8988T (cell line): ENCODE data around the gene OR2C3.
"Not testable (repeated sequence)": the region's sequence is repeated elsewhere in the genome, so short reads cannot be mapped to it uniquely, and the experiment has no call there.

Experiments used
- DNase-seq: peaks from one replicate; pipeline ENCODE4 v3.0.0; 2011

Gene OR2C3

DNA sequence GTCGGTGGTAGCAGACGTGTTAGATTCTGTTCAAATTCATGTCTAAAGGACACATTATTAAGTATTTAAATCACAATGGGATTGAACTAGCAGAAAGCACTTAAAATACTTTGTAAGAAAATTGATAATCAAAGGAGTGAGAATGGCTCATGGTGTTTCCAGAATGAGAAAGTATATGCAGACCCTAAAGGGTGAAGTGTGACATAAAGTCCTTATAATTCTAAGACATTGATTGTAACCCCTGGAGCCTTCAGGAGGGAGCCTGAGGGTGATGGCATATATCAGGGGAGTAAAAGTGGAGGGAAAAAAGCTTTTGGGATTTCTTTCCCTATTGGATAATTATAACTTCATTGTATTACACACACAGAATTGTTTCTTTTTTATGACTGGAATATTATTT, at the start of gene OR2C3:
OR2C3 (minus strand) TSS at position 101 of the 400 bp plus-strand sequence. CDS start 3,929 bp downstream, outside the sequence.
- DNase-seq = no peak

DNA sequence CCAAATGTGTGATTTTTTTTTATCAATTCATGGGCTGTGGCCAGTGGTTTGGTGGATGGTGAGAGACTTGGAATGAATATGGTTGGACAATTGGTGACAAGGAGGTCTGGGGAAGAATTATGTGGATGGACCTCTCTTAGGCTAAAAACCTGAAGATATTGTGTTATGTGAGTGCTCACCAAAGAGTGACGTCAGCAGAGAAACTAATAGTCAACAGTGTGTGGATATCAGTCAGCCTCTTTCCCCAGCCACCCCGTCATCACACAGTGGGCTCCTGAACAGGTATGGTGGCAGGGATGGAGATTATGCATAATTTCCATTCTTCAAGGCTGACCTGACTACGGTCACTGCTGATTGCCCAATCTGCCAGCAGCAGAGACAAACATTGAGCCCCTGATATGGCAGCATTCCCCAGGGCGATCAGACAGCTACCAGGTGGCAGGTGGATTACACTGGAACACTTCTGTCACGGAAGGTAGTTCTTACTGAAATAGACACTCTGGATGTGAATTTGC, 42.8 kb upstream of the OR2C3 start:
- no peak for DNase-seq

DNA sequence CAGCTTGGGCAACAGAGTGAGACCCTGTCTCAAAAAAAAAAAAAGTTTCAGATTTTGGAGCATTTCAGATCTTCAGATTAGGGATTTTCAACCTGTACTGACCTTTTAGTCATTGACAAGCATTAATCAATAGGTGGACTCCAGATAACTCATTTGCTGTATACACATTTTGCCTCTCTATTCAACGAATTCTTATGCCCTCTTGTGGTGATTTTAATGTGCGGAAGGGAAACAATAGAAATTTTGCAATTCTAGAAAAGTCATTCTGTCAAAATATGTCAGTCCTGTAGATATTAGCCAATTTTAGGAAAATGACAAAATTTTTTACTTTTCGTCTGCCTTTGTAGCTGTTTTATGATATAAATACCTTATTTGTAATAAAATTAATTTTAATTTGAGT, 40.3 kb upstream of the OR2C3 start:
- DNase-seq = no peak

DNA sequence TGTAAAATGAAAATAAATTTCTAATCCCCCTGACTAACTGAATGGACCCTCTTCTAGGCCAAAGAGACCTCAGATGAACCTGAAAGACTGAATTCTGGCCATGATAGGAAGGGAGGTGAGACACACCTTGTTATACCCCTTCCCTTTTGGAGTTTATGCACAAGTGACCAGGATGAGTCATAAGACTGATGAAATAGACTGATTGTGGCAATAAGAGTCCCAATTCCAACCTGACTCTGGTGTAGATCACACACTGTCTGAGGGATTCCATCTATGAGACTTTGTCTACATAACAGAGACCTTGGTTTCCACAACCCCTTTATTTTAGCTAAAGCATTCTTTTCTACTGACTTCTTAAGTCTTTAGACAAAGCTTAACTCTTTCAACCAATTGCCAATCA, 38.4 kb upstream of the OR2C3 start:
- DNase-seq = no peak

DNA sequence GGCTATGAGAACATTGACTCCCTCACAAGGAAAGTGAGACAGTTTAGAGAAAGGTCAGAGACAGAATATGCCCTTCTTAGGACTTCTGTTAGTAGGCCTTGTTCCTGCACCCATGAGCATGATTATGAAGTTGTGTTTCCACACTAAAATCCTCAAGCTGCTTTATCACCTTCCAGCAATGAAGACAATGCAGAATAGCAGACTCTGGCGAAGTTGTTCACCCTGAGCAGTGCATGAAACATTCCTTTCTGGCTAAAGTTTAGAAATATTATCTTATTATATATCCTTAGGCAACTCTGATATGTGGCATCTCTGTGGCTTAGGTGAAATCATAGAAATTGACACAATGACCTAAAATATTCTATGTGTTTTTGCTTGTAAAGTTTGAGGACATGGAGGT, 38.0 kb upstream of the OR2C3 start:
- no peak for DNase-seq

DNA sequence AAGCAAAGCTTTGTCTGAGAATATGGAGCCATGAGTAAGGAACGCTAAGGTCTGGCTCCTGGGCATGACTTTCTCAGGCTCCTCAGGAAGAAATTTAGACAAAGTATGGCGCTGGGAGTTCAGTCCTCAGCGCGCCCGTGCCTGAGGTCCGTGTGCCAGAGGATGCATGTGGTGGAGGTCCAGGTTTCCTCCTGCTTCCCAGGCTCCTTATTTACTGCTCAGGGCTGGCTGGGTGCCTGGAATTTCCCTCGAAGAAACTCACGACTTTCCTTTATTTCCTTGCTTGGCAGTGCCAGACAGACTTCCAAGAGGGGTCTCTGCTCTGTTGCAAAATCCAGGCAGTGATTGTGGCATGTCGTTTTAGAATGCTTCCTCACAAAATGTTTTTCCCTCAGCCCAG, 26.0 kb upstream of the OR2C3 start:
- DNase-seq = no peak

DNA sequence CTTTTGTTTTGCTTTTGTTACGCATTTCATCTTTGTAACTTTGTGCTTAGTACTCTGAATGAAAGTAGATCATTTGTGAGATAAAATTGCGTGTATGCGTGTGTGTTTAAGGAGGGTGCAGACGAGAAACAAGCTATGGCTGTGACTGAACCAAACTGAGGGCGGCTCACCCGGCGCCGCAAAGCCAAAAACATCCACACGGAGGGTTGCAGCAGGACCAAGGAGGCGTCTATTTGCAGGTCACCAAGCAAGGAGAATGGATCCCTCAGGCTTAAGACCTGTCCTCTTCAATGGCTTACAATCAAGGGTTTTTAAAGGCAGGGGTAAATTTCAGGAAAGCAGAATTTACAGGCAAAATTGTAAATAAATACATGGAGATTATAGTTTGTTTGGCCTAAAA, 25.5 kb upstream of the OR2C3 start:
- DNase-seq = no peak

DNA sequence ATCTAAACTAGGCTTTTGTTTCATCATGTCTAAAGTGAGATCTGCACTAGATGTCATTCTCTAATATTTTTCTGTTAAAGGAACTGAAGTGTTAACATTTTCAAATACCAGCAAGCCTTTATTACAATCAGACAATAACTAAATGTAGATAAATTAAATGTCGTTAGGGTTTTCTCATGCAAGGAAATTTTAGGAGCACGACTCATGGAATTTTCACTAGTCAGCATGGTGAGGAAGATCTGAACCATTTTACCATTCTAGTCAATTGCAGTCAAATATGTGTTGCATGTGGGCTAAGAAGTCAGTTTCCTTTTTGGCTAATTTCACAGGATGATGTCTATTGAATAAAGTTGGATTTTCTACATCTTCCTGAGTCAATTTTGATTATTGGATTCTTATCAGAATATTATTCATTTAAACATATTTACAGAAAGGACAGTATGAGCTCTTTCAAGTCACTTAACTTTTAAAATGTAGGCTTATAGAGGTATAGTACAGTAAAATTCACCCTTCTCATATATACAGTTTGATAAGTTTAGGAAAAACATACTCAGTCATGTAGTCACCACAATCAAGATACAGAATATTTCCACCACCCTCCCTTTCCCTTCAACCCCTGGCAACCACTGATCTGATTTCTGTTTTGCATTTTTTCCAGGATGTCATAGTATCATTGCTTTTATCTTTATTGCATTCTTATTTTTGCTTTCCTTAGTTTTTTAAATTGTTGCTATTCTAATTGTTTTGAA, 21.9 kb upstream of the OR2C3 start:
- DNase-seq = no peak

DNA sequence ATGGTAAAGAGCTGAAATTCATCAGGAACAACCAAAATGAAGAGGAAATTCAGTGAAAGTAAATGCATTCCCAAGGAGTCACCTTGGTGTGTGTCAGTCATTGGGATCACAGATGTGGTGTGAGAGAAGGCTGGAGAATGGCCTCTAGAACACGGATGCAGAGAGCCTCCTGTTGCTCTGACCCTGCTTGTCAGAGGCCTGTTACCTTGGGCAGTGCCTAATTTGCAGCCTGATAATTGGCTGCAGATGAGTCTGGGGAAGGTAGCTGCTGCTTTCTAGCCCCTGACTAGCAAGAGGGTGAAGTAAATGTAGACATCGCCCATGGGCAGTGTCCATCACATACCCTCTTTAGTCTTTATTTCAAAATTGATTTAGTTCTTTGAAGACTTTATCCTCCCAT, 16.0 kb upstream of the OR2C3 start:
- no peak for DNase-seq

DNA sequence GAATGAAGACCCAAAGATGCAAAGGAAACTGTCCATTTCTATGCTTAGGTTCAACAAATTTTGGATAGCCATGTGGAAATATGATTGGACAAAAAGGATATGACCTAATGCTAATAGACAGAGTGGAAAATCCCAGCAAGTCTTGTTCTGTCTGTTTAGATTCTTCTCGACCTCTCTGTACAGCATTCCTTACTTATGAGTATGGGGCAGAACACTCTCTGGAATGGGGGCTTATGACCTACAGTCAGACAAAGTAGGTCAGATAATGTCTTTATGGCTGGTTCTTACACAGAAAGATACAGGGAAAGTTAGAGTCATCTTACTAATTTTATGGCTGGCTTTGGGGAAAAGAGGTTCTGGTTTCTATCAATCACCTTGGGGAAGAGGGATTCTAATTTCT, 15.5 kb upstream of the OR2C3 start:
- no peak for DNase-seq

DNA sequence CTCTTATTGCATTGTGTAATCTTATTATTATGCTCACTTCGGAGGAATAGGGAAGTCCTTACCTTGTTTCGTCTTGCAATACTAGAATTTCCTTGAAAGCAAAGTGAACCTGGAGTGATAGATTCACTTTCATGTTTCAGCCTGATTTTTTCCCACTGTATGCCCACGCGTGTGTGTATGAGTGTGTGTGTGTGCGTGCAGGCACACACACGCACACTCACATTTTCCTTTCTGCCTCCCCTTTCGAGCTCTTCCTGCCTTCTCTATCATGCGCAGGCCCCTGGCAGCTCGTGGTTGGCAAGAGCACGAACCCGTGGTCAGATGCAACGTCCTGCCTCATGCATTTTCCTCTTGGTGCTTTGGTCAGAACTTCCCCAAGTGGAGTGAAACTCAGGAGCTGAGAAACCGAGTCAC, 12.5 kb upstream of the OR2C3 start, which contains the start of gene GCSAML:
GCSAML (plus strand) TSS at position 366 of the 414 bp plus-strand sequence. CDS start 58 bp downstream, outside the sequence.
- no peak for DNase-seq

DNA sequence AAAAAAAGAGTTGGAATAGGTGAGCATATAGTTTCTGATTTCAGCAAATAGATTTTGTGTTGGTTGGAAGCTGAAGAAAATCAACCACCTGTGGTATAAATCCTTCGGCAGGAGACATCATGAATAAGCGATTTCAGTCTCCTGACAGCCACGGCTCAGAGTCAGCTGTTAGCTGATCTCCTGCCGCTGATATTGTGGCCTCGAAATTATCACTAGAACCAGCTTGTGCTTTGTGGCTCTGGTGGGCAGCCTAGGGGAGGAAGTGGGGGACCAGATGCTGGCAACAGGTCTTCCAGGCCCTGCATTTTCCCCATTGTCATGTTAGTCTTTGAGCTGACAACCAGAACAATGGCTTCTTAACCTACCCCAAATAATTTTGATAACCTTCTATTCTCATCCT, 11.9 kb upstream of the OR2C3 start:
- no peak for DNase-seq

DNA sequence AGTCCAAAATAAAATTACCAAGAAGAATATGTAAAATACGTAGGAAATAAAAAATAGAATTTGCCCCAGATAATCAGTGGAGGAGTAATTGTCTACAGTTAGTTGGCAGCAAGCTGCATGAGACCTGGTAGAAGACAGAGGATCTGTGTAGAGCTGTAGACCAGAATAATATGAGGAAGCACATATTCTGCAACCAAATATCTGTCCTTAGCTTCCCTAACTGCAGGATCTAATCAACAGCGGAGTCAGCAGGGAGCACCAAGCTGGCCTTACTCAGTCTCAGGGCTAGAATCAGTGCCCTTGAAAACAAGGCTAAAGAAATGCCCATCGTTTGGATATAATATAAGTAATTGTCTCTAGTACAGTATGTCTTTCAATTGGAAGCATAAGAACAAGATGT, 6.6 kb upstream of the OR2C3 start:
- no peak for DNase-seq

DNA sequence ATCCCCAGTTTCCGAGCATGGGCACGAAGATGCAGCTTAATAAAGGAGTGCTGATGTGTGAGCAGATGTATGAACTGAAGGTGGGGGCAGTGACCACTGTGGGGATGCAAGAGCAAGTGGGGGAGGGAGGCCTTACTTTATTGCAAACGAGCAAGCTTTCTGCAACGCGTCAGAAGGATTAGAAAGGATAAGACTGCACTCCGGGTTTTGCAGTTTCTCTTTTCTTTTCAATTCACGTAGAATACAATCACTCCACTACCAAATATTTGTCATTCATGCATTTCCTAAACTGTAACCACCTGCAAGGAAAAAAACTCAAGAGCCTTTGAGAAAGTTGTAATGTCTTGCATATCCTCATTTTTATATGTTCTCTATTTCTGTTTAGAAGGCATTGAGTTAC, 4.3 kb upstream of the OR2C3 start:
- no peak for DNase-seq

DNA sequence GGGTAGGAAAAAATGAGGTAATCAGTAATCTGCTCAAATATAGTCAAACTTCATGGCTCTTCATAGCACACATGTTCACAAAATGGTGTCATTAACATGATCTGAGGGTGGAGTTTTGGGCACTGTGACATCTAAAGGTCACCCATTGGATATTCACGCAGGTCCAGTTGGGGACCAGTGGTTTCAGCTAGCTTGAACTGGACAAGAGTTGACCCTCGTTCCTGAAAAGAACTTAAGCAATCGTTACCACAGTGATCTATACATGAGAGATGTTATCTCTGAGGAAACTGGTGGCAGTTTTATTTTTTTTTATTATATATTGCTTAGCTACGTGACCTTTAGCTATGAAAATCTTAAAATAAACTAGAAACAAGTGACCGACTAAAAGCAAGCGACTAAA, 3.0 kb upstream of the OR2C3 start:
- DNase-seq = no peak

DNA sequence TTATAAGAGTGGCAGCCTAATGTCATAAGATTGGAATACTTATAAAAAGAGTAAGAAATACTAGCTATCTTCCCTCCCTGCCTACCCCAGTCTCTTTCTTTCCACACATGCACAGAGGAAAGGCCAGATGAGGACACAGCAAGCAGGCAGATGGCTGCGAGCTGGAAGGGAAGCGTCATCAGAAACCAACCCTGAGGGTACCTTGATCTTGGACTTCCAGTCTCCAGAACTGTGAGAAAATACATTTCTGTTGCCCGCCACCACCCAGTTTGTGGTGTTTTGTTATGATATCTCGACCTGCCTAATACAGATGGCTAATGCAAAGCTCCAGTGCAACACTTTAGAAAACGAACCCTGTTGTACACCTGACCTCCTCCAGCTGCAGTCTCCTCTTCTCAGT, 2.3 kb upstream of the OR2C3 start:
- DNase-seq = no peak

DNA sequence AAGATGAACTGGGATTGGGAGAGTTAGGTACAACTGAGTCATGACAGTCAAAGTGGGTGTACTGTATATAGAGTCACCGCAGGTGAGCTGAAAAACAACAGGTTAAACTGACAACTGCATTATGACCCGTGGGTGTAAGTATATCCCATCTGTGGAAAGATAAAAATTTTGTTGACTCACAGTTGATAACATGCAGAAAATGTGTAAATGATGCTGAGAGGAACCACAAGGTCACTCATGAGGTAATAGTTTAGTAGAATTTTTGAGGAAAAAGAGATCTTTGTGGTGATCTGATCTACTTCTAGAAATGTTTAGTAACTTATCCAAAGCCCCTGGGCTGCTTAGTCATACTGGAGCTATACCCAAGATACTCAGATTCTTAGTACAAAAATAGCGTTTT, 838 bp downstream of the OR2C3 start:
- no peak for DNase-seq

DNA sequence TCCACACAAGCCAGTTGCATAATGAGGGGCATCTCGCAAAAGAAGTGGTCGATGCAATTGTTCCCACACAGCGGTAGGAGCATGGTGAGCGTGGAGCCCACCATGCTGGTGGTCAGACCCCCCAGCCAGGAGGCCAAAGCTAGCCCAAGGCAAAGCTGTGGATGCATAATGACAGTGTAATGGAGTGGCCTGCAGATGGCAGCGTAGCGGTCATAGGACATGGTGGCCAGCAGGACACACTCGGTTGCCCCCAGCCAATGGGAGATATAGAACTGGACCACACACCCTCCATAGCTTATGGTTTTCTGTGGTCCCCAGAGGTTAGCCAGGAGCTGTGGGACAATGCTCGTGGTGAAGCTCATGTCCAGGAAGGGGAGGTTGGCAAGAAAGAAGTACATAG, 4.3 kb downstream of the OR2C3 start:
- DNase-seq = peak; percentile 27

DNA sequence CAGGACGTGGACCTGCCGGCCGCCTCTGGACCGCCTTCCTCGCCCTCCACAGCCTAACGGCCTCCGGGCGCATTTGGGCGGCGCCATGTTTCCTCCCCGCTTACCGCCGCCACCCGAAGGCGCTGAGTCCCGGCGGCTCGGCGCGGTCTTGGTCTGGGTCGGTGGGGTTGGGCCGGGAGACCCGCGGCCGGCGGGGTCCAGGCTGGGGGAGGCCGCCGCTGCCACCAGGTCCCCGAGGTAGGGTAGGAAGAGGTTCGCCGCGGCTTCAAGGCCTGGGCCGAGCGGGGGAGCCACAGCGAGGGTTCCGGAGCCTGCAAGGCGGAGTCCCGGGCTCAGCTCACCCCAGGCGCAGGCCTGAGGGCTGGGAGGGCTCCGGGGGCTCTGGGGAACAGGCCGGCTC, 5.5 kb downstream of the OR2C3 start:
- DNase-seq = no peak

DNA sequence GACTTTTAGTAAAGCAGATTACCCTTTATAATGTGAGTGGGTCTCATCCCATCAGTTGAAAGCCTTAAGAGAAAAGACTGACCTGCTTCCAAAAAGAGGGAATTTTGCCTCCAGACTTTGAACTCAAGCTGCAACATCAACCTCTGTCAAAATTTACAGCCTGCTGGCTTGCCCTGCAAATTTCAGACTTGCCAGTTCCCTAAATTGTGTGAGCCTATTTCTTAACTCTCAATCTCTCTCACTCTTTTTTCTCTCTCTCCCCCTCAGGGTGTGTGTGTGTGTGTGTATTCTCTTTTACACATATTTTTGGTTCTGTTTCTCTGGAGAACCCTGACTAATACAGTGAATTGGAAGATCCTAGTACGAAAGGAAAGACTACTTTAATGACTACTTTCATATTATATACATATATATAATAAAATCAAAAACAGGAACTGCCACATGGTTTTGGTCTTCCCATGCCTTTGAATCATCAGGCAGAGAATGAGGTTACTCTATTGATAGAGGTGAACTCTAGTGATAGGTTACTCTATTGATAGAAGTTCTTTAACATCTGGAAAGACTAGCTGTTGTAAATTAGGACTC, 6.4 kb downstream of the OR2C3 start:
- DNase-seq = no peak

DNA sequence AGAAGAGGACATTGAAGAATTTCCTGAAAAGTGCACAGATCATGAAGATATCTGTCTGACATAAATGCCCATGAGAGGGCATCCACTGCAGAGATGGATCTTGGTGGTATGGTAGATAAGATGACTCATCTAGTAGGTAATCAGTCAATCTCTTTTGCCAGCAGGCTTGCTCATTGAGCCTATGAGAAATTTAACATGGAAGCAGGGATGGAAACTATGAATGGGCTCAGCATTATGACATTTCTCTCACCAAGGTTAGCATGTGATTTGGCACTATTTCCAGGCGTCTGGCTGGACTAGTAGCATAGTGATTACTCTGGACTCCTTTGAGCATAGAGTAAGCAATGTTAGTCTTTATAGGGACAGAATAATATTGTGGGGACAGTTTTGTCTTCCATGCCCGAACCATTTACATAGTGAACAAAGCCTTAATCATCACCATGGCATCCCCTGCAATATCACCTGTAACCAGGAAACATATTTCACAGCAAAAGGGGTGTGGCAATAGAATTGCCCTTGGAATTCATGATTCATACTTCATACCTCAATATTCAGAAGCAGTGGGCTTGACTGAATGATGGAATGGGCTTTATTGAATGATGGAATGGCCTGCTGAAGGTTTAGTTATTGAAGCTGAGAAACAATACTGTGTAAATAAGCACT, 7.3 kb downstream of the OR2C3 start:
- DNase-seq = peak; percentile 47

DNA sequence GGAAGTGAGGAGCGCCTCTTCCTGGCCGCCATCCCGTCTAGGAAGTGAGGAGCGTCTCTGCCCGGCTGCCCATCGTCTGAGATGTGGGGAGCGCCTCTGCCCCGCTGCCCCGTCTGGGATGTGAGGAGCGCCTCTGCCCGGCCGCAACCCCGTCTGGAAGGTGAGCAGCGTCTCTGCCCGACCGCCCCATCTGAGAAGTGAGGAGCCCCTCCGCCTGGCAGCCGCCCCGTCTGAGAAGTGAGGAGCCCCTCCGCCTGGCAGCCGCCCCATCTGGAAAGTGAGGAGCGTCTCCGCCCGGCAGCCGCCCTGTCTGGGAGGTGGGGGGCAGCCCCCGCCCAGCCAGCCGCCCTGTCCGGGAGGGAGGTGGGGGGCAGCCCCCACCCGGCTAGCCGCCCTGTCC, 14.4 kb downstream of the OR2C3 start:
- not testable (repeated sequence) for DNase-seq

DNA sequence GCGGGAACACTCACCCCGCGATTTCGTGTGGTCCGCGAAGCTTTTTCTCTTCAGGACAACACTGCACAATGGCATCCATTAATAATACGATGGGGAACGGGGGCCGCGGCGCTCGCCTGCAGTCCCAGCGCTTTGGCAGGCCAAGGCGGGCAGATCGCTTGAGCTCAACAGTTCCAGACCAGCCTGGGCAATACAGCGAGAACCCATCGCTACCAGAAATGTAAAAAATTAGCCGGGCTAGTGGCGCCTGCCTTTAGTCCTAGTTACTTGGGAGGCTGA, 17.7 kb downstream of the OR2C3 start:
- DNase-seq = no peak
